K562 (cell line): ENCODE data around the gene ACAD10. TPM values are rescaled to one million over a fixed set of nuclear protein-coding genes. Genes with fewer than 3 reads are reported as not detected.
A peak's percentile ranks its signal among the peaks of the same experiment; 100 is the strongest.

ENCODE experiments used
- C11orf30 ChIP-seq: fragments of 450-650 bp; IDR thresholded peaks from 2 replicates; pipeline ENCODE4 v1.6.1; 2016; ENCODE audit warnings: low read depth, mild to moderate bottlenecking
- DNMT1 ChIP-seq: fragments of 450-650 bp; IDR thresholded peaks from 2 replicates; pipeline ENCODE4 v1.6.1; 2016; ENCODE audit warnings: antibody characterized with exemption, mild to moderate bottlenecking
- FOSL1 ChIP-seq: fragments of 200-800 bp; sonication (Bioruptor generic); conservative IDR thresholded peaks from 2 replicates; pipeline ENCODE4 v1.6.1; 2016; ENCODE audit warnings: missing genetic modification characterization, missing compliant biosample characterization
- FOXK1 ChIP-seq: sonication (generic); formaldehyde crosslinking; IDR thresholded peaks from 2 replicates; pipeline ENCODE4 v1.8.0; 2022; ENCODE audit warnings: missing genetic modification reagents, mild to moderate bottlenecking, borderline replicate concordance
- MAFF ChIP-seq: IDR thresholded peaks from 2 replicates; pipeline ENCODE4 v1.6.1; 2012; ENCODE audit warnings: low read length, improper control_type of control experiment
- NCOA6 ChIP-seq: fragments of 450-650 bp; IDR thresholded peaks from 2 replicates; pipeline ENCODE4 v1.6.1; 2017; ENCODE audit warnings: mild to moderate bottlenecking
- NR2C2 ChIP-seq, 2 experiments: fragments of 200-800 bp in 1 of 2; sonication (Bioruptor generic) in 1 of 2; sonication (generic) in 1 of 2; formaldehyde crosslinking in 1 of 2; IDR thresholded peaks; 2 replicates each; pipeline versions ENCODE4 v1.6.1 to v1.8.0; 2016 to 2022; ENCODE audit warnings: mild to moderate bottlenecking in 1 of 2, missing compliant biosample characterization in 1 of 2, missing genetic modification characterization in 1 of 2, missing genetic modification reagents in 1 of 2
- PHTF2 ChIP-seq: fragments of 250-450 bp; sonication (Bioruptor Pico); IDR thresholded peaks from 2 replicates; pipeline ENCODE4 v1.5.0; 2021; ENCODE audit warnings: mild to moderate bottlenecking
- TCFL5 ChIP-seq: fragments of 250-450 bp; sonication (Bioruptor Pico); conservative IDR thresholded peaks from 2 replicates; pipeline ENCODE4 v1.6.1; 2021; ENCODE audit warnings: mild to moderate bottlenecking, moderate library complexity, matching md5 sums
- polyA plus RNA-seq, 8 experiments: library from polyadenylated mRNA; depleted of rRNA in 4 of 8; stranded (reverse) in 5 of 8; unstranded in 3 of 8; fragments of >200 nt; fragmentation: Nextera tagmentation in 2 of 8; fragmentation: Illumina TruSeq in 1 of 8; extraction: Ambion mirVana in 2 of 8; extraction: Trizol in 1 of 8; gene quantifications; 2 replicates each; pipeline versions ENCODE4 v1.2.1 to v1.2.3, GENCODE V29; 2011 to 2014; ENCODE audit warnings: inconsistent platforms in 1 of 8, missing spikeins in 1 of 8
- total RNA-seq, 7 experiments: library from RNA; depleted of rRNA in 6 of 7; stranded (reverse); fragments of >200 nt in 6 of 7; fragmentation: Illumina TruSeq in 2 of 7; extraction: Trizol in 2 of 7; gene quantifications; 2 replicates each; pipeline versions ENCODE4 v1.2.1 to v1.2.3, GENCODE V29; 2011 to 2021; ENCODE audit warnings: low replicate concordance in 1 of 7
- TF ChIP-seq, protein P1 (sequence below): fragments of 450-650 bp; IDR thresholded peaks from 2 replicates; pipeline ENCODE4 v1.6.1; 2016; ENCODE audit warnings: mild to moderate bottlenecking, moderate library complexity
- TF ChIP-seq, protein P2 (sequence below): fragments of 450-650 bp; formaldehyde crosslinking; IDR thresholded peaks from 2 replicates; pipeline ENCODE4 v1.4.0; 2020; ENCODE audit warnings: mild to moderate bottlenecking, moderate library complexity
- TF ChIP-seq, protein P3 (sequence below): sonication (generic); formaldehyde crosslinking; IDR thresholded peaks from 2 replicates; pipeline ENCODE4 v1.8.0; 2022; ENCODE audit warnings: mild to moderate bottlenecking, missing genetic modification reagents, borderline replicate concordance

ACAD10 gene
- total and polyA plus RNA-seq, 9 of the 15 experiments (the other 6 are each of a cell fraction or from before 2014, with no cell fraction given): 2.3 to 19.2 (median 12.0) TPM

DNA sequence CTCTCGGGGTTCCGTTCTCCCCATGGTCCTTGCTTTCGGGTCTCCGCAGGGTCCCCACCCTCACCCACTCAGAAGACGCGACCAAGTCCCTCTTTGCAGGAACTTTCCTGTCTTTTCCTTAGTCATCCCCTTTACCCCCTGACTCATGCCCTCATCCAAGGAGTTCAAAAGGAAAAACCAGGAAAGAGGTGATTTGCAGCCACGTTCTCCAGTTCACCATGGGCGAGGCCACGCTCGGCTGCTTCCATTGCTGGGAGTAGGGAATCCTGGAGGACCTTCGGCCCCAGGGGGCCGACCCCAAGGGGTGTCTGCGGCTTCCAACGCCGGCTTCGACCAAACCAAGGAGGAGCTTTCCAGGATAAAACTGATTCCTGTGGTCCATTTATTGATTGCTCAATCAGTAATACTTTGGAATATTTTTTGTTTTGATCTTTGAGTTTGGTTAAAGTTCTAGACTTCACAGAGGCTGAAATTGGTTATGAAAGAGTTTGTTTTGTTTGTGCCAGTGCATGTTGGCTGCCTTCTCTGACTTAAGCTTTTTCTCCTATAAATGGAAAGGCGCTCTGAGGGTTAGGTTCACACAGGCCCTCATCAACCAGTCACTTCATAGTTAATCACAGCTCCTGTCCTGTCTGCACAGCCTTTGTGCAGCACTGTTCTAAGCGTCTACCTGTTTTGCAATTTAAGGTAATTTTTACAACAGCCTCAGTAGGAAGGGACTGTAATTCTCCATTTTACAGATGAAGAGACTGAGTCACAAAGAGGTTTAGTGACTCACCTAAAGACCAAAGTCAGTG, 81.7 kb downstream of the ACAD10 start (continued):
- TF ChIP-seq, protein P1, sequence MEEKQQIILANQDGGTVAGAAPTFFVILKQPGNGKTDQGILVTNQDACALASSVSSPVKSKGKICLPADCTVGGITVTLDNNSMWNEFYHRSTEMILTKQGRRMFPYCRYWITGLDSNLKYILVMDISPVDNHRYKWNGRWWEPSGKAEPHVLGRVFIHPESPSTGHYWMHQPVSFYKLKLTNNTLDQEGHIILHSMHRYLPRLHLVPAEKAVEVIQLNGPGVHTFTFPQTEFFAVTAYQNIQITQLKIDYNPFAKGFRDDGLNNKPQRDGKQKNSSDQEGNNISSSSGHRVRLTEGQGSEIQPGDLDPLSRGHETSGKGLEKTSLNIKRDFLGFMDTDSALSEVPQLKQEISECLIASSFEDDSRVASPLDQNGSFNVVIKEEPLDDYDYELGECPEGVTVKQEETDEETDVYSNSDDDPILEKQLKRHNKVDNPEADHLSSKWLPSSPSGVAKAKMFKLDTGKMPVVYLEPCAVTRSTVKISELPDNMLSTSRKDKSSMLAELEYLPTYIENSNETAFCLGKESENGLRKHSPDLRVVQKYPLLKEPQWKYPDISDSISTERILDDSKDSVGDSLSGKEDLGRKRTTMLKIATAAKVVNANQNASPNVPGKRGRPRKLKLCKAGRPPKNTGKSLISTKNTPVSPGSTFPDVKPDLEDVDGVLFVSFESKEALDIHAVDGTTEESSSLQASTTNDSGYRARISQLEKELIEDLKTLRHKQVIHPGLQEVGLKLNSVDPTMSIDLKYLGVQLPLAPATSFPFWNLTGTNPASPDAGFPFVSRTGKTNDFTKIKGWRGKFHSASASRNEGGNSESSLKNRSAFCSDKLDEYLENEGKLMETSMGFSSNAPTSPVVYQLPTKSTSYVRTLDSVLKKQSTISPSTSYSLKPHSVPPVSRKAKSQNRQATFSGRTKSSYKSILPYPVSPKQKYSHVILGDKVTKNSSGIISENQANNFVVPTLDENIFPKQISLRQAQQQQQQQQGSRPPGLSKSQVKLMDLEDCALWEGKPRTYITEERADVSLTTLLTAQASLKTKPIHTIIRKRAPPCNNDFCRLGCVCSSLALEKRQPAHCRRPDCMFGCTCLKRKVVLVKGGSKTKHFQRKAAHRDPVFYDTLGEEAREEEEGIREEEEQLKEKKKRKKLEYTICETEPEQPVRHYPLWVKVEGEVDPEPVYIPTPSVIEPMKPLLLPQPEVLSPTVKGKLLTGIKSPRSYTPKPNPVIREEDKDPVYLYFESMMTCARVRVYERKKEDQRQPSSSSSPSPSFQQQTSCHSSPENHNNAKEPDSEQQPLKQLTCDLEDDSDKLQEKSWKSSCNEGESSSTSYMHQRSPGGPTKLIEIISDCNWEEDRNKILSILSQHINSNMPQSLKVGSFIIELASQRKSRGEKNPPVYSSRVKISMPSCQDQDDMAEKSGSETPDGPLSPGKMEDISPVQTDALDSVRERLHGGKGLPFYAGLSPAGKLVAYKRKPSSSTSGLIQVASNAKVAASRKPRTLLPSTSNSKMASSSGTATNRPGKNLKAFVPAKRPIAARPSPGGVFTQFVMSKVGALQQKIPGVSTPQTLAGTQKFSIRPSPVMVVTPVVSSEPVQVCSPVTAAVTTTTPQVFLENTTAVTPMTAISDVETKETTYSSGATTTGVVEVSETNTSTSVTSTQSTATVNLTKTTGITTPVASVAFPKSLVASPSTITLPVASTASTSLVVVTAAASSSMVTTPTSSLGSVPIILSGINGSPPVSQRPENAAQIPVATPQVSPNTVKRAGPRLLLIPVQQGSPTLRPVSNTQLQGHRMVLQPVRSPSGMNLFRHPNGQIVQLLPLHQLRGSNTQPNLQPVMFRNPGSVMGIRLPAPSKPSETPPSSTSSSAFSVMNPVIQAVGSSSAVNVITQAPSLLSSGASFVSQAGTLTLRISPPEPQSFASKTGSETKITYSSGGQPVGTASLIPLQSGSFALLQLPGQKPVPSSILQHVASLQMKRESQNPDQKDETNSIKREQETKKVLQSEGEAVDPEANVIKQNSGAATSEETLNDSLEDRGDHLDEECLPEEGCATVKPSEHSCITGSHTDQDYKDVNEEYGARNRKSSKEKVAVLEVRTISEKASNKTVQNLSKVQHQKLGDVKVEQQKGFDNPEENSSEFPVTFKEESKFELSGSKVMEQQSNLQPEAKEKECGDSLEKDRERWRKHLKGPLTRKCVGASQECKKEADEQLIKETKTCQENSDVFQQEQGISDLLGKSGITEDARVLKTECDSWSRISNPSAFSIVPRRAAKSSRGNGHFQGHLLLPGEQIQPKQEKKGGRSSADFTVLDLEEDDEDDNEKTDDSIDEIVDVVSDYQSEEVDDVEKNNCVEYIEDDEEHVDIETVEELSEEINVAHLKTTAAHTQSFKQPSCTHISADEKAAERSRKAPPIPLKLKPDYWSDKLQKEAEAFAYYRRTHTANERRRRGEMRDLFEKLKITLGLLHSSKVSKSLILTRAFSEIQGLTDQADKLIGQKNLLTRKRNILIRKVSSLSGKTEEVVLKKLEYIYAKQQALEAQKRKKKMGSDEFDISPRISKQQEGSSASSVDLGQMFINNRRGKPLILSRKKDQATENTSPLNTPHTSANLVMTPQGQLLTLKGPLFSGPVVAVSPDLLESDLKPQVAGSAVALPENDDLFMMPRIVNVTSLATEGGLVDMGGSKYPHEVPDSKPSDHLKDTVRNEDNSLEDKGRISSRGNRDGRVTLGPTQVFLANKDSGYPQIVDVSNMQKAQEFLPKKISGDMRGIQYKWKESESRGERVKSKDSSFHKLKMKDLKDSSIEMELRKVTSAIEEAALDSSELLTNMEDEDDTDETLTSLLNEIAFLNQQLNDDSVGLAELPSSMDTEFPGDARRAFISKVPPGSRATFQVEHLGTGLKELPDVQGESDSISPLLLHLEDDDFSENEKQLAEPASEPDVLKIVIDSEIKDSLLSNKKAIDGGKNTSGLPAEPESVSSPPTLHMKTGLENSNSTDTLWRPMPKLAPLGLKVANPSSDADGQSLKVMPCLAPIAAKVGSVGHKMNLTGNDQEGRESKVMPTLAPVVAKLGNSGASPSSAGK: peak; percentile 38
- TF ChIP-seq DNMT1: no peak
- no peak for TF ChIP-seq NR2C2 (CRISPR knock-in tag; IDR thresholded peaks at IDR 0.05)
- TF ChIP-seq NR2C2 (tag; IDR thresholded peaks at IDR 0.05): 0 out of 2 replicates have a peak, but pooled peaks have one; percentile 10
- TF ChIP-seq FOXK1: no peak
- TF ChIP-seq, protein P2, sequence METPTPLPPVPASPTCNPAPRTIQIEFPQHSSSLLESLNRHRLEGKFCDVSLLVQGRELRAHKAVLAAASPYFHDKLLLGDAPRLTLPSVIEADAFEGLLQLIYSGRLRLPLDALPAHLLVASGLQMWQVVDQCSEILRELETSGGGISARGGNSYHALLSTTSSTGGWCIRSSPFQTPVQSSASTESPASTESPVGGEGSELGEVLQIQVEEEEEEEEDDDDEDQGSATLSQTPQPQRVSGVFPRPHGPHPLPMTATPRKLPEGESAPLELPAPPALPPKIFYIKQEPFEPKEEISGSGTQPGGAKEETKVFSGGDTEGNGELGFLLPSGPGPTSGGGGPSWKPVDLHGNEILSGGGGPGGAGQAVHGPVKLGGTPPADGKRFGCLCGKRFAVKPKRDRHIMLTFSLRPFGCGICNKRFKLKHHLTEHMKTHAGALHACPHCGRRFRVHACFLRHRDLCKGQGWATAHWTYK: 0 out of 2 replicates have a peak, but pooled peaks have one; percentile 4
- no peak for TF ChIP-seq PHTF2 (CRISPR knock-in tag)
- TF ChIP-seq, protein P3, sequence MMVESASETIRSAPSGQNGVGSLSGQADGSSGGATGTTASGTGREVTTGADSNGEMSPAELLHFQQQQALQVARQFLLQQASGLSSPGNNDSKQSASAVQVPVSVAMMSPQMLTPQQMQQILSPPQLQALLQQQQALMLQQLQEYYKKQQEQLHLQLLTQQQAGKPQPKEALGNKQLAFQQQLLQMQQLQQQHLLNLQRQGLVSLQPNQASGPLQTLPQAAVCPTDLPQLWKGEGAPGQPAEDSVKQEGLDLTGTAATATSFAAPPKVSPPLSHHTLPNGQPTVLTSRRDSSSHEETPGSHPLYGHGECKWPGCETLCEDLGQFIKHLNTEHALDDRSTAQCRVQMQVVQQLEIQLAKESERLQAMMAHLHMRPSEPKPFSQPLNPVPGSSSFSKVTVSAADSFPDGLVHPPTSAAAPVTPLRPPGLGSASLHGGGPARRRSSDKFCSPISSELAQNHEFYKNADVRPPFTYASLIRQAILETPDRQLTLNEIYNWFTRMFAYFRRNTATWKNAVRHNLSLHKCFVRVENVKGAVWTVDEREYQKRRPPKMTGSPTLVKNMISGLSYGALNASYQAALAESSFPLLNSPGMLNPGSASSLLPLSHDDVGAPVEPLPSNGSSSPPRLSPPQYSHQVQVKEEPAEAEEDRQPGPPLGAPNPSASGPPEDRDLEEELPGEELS: no peak
- no peak for TF ChIP-seq MAFF
- TF ChIP-seq TCFL5: no peak
- TF ChIP-seq FOSL1 (tag): peak; percentile 36; the same call in 1 of the 2 replicates
- no peak for TF ChIP-seq NCOA6
- TF ChIP-seq C11orf30: peak; percentile 49; the same call in 1 of the 2 replicates
